ENCODE results near the gene CTSH.

CTSH gene, protein sequence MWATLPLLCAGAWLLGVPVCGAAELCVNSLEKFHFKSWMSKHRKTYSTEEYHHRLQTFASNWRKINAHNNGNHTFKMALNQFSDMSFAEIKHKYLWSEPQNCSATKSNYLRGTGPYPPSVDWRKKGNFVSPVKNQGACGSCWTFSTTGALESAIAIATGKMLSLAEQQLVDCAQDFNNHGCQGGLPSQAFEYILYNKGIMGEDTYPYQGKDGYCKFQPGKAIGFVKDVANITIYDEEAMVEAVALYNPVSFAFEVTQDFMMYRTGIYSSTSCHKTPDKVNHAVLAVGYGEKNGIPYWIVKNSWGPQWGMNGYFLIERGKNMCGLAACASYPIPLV

GRCh38 chr15:78944669-78945407, at the start of gene CTSH:
TSS of gene CTSH (minus strand) at chr15:78945046. CDS start at chr15:78944981, 65 bp downstream.
- DNase-seq, result peak; percentile 74

DNA sequence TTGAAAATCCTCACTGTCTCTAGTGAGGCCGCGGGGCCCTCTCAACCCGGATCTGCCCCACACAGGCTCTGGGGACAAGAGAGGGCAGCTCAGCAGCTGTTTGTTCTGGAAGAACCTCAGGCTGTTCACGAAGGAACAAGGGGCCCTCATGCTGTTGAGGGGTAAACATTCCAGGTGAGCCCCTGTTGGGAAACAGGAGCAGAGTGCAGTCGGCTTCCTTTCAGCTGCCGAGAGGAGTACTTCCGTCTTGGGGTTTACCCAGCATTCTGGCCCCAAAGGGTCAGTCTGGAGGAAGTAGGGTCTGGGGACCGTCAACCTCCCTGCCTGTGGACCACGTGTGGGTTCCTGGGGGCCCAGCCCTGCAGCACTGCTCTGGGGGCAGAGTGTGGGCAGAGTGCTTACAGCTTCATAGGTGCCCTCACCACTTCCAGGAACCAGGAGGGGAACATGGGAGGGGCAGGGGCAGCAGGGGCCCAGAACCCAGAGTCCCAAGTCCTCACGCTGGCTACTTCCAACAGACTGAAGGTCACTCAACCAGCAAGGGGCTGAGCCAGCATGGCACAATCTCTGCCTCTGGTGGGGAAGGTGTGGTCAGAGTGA, 49.2 kb upstream of the CTSH start:
- no peak for DNase-seq

- DNase-seq, result no peak
Measured at GRCh38 chr15:78993257-78993930, 48.5 kb upstream of the CTSH start.

DNA sequence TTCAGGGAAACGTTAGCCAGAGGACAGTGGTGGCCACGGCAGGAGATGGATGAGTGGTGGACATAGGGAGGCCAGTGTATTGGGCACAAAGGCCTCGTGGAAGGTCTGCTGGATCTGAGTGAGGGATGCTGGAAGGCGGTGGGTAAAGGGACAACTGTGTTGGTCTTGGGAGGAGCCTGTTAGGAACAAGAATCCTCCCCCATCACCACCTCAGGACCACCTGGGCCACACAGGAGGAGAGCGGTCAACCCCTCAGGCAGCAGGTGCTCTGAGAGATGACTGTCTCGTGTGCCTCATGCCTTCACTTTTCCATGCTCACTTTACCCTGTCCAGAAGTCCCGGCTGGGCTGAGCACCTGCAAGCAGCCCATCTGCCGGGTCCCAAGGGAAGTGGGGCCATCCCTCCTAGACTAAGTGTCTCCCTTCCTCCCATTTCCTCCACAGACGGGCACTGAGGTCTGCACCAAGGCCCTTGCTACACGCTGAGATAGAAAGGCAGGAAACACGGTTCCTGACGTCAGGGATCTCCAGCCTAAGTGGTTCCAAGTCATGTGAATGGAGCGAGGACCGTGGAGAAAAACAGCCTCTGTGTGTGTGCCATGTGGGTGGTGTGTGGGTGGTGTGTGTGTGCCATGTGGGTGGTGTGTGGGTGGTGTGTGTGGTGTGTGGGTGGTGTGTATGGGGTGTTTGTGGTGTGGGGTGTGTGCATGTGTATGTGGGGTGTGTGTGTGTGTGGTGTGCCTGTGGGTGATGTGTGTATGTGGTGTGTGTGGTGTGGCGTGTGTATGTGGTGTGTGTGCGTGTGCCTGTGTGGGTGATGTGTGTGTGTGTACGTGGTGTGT, 47.8 kb upstream of the CTSH start:
- DNase-seq, result no peak

GRCh38 chr15:78991879-78992278, 47.0 kb upstream of the CTSH start:
- DNase-seq, result no peak

DNA sequence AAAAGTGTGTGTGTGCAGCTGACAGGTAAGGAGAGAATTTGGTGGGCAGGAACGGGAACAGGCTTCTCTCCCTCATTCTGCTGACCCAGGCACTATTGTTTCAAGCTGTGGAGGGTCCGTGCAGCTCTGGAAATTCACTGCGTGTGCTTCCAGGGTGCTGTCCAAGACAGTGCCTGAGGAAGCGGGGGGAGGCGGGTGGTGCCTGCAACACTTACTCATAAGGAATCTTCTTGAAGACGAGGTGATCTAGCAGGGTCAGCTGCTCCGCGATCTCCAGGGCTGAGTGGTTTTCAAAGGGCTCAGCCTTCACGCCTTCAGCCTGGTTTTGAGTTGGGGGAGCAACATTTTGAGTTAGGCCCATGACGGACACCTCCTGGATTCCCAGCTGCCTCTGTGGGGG, 46.6 kb upstream of the CTSH start:
- no peak for DNase-seq

DNA sequence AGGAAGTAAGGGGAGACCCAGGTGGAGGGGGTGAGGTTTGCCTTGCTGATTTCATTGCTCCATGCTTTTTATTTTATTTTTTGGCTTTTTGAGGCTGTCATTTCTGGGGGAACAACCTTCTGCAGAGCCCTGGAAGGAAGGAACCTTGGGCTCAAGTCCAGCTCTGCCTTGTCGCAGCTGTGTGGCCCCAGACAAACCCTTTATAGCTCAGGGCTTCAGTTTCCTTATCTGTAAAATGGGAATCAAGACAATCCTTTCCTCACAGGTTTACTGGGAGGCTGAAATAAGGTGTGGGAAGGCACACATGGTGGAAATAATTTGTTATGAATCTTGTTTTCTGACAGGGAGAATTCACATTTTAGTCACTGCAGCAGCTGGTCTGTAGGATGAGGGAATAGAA, 45.4 kb upstream of the CTSH start:
- DNase-seq, result no peak

GRCh38 chr15:78989701-78990240, 44.9 kb upstream of the CTSH start:
- no peak for DNase-seq

- DNase-seq, result peak; percentile 34
Measured at GRCh38 chr15:78988361-78988911, 43.6 kb upstream of the CTSH start.

GRCh38 chr15:78987556-78988360, 42.9 kb upstream of the CTSH start:
- DNase-seq, result no peak

DNA sequence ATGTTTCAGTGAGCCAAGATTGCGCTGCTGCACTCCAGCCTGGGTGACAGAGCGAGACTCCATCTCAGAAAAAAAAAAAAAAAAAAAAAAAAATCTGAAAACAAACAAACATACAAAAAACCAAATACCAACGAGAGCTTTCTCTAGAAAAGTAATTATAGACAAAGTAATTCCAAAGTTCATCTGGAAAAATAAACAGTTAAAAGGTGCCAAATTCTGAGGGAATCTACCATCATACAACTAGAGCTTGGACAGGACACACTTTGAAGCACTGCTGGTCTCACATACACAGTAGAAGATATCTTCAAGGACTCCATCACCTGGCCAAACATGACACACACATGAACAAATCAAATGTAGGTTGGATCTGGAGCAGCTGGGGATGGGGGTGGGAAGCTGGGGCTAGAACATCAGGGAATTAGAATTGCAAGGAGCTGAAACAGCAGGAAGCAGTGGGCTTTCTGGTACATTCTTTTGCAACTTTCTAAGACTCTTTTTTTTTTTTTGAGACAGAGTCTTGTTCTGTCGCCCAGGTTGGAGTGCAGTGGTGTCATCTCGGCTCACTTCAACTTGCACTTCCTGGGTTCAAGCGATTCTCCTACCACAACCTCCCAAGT, 41.1 kb upstream of the CTSH start:
- no peak for DNase-seq

- no peak for DNase-seq
Measured at GRCh38 chr15:78984041-78984440, 39.2 kb upstream of the CTSH start.

GRCh38 chr15:78983146-78983918, 38.5 kb upstream of the CTSH start:
- no peak for DNase-seq

- no peak for DNase-seq
Measured at GRCh38 chr15:78982736-78983135, 37.9 kb upstream of the CTSH start.

- DNase-seq, result no peak
Measured at GRCh38 chr15:78981532-78982313, 36.9 kb upstream of the CTSH start.

DNA sequence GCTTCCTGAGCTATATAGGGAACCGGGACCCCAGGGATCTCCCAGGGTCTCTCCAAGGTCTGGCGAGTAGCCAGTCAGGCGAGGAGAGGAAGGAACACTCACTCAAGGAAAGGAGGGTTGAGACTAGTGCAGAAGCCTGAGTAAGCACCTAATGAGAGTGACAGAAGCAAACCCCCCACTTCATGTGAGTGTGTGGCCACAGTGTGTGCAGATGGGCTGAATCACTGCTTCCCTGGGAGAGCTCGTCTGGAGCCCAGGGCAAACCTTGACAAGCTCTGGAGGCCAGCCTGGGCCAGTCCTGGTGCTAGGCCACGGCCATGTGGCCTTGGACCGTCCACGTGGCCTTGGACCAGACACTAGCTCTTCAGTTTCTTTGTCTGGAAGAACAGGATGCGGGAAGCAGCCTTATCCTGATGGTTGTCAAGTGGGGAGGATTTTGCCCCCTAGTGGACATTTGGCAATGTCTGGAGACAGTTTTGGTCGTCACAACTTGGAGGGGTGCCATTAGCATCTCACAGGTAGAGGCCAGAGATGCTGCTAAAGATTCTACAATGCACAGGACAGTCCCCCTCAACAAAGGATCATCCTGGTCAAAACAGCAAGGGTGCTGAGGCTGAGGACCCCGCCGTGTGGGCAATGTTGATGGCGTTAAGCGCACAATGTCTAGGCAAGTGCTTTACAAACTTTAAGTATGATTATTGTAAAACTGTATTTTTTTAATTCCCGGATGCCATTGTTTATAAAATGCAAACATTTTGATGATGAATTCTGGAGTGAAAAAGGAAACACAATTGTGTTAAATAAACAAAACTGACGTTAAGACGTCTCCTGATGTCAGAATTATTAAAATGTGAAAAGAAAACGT, 34.8 kb upstream of the CTSH start:
- peak; percentile 58 for DNase-seq

DNA sequence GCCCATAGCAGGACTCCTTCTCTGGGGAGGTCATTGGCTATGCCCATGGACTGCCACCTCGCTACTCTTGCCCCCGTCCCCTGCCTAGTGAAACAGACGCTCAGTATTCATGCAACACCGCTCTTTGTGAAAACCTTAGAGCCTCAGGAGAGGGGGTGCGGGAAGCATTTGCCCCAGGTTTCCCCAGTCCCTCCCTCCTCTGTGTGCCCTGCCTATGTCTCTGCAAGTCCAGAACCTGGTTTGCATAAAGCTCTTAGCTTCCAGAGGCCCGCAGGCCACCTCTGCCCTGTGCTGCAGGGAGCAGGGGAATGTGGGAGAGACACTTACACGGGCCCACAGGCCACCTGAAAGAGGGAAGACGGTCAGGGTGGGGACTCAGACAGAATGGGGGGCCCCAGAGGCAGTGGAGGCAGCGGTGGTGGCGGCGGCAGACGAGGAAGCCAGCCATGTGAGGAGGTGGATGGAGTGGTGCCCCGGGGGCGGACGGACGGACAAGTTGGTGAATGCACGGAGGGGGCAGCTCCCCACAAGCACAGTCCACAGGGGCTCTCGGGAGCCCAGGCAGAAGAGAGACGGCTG, 33.8 kb upstream of the CTSH start:
- DNase-seq, result no peak
